Measurements from ENCODE around the gene MC4R.

GRCh38 chr18:60350941-60351340, 21.6 kb downstream of the MC4R start:
- TF ChIP-seq, protein P1, sequence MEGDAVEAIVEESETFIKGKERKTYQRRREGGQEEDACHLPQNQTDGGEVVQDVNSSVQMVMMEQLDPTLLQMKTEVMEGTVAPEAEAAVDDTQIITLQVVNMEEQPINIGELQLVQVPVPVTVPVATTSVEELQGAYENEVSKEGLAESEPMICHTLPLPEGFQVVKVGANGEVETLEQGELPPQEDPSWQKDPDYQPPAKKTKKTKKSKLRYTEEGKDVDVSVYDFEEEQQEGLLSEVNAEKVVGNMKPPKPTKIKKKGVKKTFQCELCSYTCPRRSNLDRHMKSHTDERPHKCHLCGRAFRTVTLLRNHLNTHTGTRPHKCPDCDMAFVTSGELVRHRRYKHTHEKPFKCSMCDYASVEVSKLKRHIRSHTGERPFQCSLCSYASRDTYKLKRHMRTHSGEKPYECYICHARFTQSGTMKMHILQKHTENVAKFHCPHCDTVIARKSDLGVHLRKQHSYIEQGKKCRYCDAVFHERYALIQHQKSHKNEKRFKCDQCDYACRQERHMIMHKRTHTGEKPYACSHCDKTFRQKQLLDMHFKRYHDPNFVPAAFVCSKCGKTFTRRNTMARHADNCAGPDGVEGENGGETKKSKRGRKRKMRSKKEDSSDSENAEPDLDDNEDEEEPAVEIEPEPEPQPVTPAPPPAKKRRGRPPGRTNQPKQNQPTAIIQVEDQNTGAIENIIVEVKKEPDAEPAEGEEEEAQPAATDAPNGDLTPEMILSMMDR (IDR thresholded peaks at IDR 0.05) = no peak
- TF ChIP-seq POLR2AphosphoS5 (IDR thresholded peaks at IDR 0.05; ENCODE audit: insufficient read depth in 1 of 2, low read depth in 1 of 2) (no peak), POLR2A (IDR thresholded peaks at IDR 0.05) (no peak)
